T-cell (primary cell): ENCODE measurements around the gene G3BP2. TPM values are rescaled to one million over a fixed set of nuclear protein-coding genes. Genes with fewer than 3 reads are reported as not detected.
"Not testable (repeated sequence)": the region's sequence is repeated elsewhere in the genome, so short reads cannot be mapped to it uniquely, and the experiment has no call there.

Experiments used
- ATAC-seq, 4 experiments: fragments of 200-7000 bp in 3 of 4; fragments of 150-1000 bp in 1 of 4; cut with Tn5 transposase; replicated peaks in 1 of 4; 1 replicate in 3 of 4; 2 replicates in 1 of 4; pipeline ENCODE4 v1.10.0; 2021; ENCODE audit warnings: moderate library complexity in 3 of 4, mild to moderate bottlenecking in 2 of 4, moderate number of reproducible peaks in 1 of 4
- CTCF ChIA-PET, 2 donors: fragments of 300-600 bp; sonication (Branson Sonifier 250); formaldehyde crosslinking; loops; one replicate each; lab custom pipeline; 2022; ENCODE audit warnings: antibody characterized with exemption in 2 of 2; lab: Charles Lee
- POLR2A ChIA-PET, 2 donors: fragments of 300-600 bp; sonication (Branson Sonifier 250); formaldehyde crosslinking; loops; one replicate each; lab custom pipeline; 2022; ENCODE audit warnings: antibody characterized with exemption in 2 of 2; lab: Charles Lee
- DNase-seq, 35 experiments: peaks; one replicate each; pipeline versions ENCODE4 v3.0.0 to v3.0.0-alpha.2; 2013 to 2023
- H3K27ac ChIP-seq: one replicate; pipeline ENCODE4 v1.5.1; 2013; ENCODE audit warnings: low read length
- H3K27me3 ChIP-seq, 2 experiments: replicated peaks in 1 of 2; 1 replicate in 1 of 2; 2 replicates in 1 of 2; pipeline versions ENCODE4 v1.6.1 to v1.7.0; 2013; ENCODE audit warnings: low read length in 1 of 2, mixed read lengths in 1 of 2; ENCODE audit not compliant: control insufficient read depth in 2 of 2, insufficient read depth in 2 of 2; ENCODE audit errors: extremely low read depth in 1 of 2
- H3K36me3 ChIP-seq, 2 donors: 1 replicate in 1 of 2; 2 replicates in 1 of 2; pipeline versions ENCODE4 v1.6.1 to v1.7.0; 2013; ENCODE audit warnings: low read length in 1 of 2; ENCODE audit not compliant: control insufficient read depth in 2 of 2, insufficient read depth in 1 of 2; ENCODE audit errors: extremely low read depth in 1 of 2
- H3K4me1 ChIP-seq, 2 experiments: 1 replicate in 1 of 2; 2 replicates in 1 of 2; pipeline versions ENCODE4 v1.6.1 to v1.7.0; 2013; ENCODE audit warnings: low read length in 2 of 2, mixed read lengths in 1 of 2; ENCODE audit not compliant: insufficient read depth in 2 of 2, control insufficient read depth in 1 of 2; ENCODE audit errors: extremely low read depth in 1 of 2
- H3K4me3 ChIP-seq, 2 donors: 1 replicate in 1 of 2; 2 replicates in 1 of 2; pipeline versions ENCODE4 v1.5.1 to v1.7.0; 2013; ENCODE audit warnings: mild to moderate bottlenecking in 2 of 2, low read length in 1 of 2, moderate library complexity in 1 of 2; ENCODE audit not compliant: control insufficient read depth in 1 of 2; ENCODE audit errors: extremely low read depth in 1 of 2
- H3K9me3 ChIP-seq: 2 replicates; pipeline ENCODE4 v1.7.0; 2013
- H3K27ac Mint-ChIP-seq, 2 donors: one replicate each; pipeline ENCODE4 v1.8.0; 2020 to 2021; ENCODE audit warnings: mild to moderate bottlenecking in 2 of 2, mixed read lengths in 2 of 2
- H3K27me3 Mint-ChIP-seq, 2 donors: one replicate each; pipeline ENCODE4 v1.8.0; 2021 to 2022; ENCODE audit warnings: mixed read lengths in 2 of 2
- H3K36me3 Mint-ChIP-seq: one replicate; pipeline ENCODE4 v1.8.0; 2021; ENCODE audit warnings: mixed read lengths
- H3K4me1 Mint-ChIP-seq, 3 donors: one replicate each; pipeline ENCODE4 v1.8.0; 2020 to 2022; ENCODE audit warnings: mixed read lengths in 3 of 3, mild to moderate bottlenecking in 1 of 3
- H3K4me3 Mint-ChIP-seq, 3 donors: one replicate each; pipeline ENCODE4 v1.8.0; 2020 to 2022; ENCODE audit warnings: mild to moderate bottlenecking in 3 of 3, mixed read lengths in 3 of 3, moderate library complexity in 3 of 3
- H3K9me3 Mint-ChIP-seq, 3 donors: one replicate each; pipeline ENCODE4 v1.8.0; 2020 to 2022; ENCODE audit warnings: mixed read lengths in 3 of 3
- WGBS: methylation state at CpG from one replicate; pipeline ENCODE4 v1.1.5; 2013; ENCODE audit warnings: missing lambda C conversion rate; ENCODE audit not compliant: insufficient coverage; 5-methylcytosine and 5-hydroxymethylcytosine counted together
- total RNA-seq, 35 experiments: library from RNA in 6 of 35; stranded (reverse) in 6 of 35; fragments of 120-200 nt in 1 of 35; gene quantifications; one replicate each; pipeline versions ENCODE4 v1.2.1 to v1.2.4 and lab custom pipeline; 2013 to 2026

Gene G3BP2
- total RNA-seq, 5 donors from 2014 or later (not counting 1 experiment from before 2014, with no cell fraction given) = 135 to 316 (median 141) TPM

GRCh38 chr4:75664604-75665003 is 8.6 kb downstream of the G3BP2 start:
- not testable (repeated sequence) for H3K27me3 Mint-ChIP-seq, H3K27me3 ChIP-seq, H3K9me3 Mint-ChIP-seq, H3K4me3 ChIP-seq, H3K27ac ChIP-seq, H3K9me3 ChIP-seq, ATAC-seq, H3K27ac Mint-ChIP-seq, DNase-seq
- Histone ChIP-seq H3K4me1 (peaks cover 24 to 32% of the 10 kb centered on the region in 2 experiments), H3K36me3 (peaks cover 0 to 20% of the 10 kb centered on the region in 2 donors)
- H3K4me1 Mint-ChIP-seq = peaks cover 79 to 86% (median 83%) of the 10 kb centered on the region in 3 donors
- ChIA-PET CTCF (interaction anchor here in 1 of 2 donors (2.2 kb wide), 1 partner anchor 9 kb away, joined by 11 read pairs; no protein-coding TSS in a partner anchor), POLR2A (interaction anchor here in 1 of 2 donors (1.2 to 1.4 kb wide), 3 partner anchors 9 to 10 kb away, joined by 4 to 6 read pairs (median 6); partner anchors contain the start of gene G3BP2)
- H3K36me3 Mint-ChIP-seq = peaks cover 24% of the 10 kb centered on the region
- WGBS = 100% methylated on average over 1 of the region's 3 CpGs
- peak overlapping the region in 1 of 3 donors; percentile 100 for H3K4me3 Mint-ChIP-seq

- no peaks in the 10 kb centered on the region for H3K27me3 ChIP-seq
- H3K4me3 Mint-ChIP-seq = no peak overlapping the region
- no peaks in the 10 kb centered on the region for H3K27me3 Mint-ChIP-seq
- peaks cover 79 to 84% (median 79%) of the 10 kb centered on the region in 3 donors for H3K4me1 Mint-ChIP-seq
- DNase-seq (no peak), ATAC-seq (no peak)
- ChIA-PET POLR2A (no interaction called here), CTCF (no interaction called here)
- peaks cover 37% of the 10 kb centered on the region for H3K36me3 Mint-ChIP-seq
- H3K36me3 ChIP-seq = peaks cover 0 to 31% of the 10 kb centered on the region in 2 donors
- no peaks in the 10 kb centered on the region for H3K9me3 Mint-ChIP-seq
- H3K27ac ChIP-seq = no peak overlapping the region
- peaks cover 10 to 30% of the 10 kb centered on the region in 2 experiments for H3K4me1 ChIP-seq
- no peak overlapping the region for H3K27ac Mint-ChIP-seq
- H3K4me3 ChIP-seq = no peak overlapping the region
- WGBS = 100% methylated on average over 1 of the region's 2 CpGs
- no peaks in the 10 kb centered on the region for H3K9me3 ChIP-seq
Measured at GRCh38 chr4:75662626-75663025, 10.6 kb downstream of the G3BP2 start.

GRCh38 chr4:75660491-75660890 is 12.7 kb downstream of the G3BP2 start:
- POLR2A ChIA-PET = interaction anchor here (0.6 to 2.4 kb wide), 6 partner anchors 8 to 72 kb away, joined by 3 to 9 read pairs (median 5); no protein-coding TSS in a partner anchor
- peaks cover 23 to 27% of the 10 kb centered on the region in 2 experiments for H3K4me1 ChIP-seq
- no peaks in the 10 kb centered on the region for H3K27me3 Mint-ChIP-seq
- no peak overlapping the region for H3K4me3 Mint-ChIP-seq
- H3K36me3 Mint-ChIP-seq = peaks cover 45% of the 10 kb centered on the region
- CTCF ChIA-PET = no interaction called here
- no peaks in the 10 kb centered on the region for H3K9me3 Mint-ChIP-seq
- DNase-seq = no peak
- H3K27ac Mint-ChIP-seq = no peak overlapping the region
- H3K27me3 ChIP-seq = no peaks in the 10 kb centered on the region
- H3K36me3 ChIP-seq = peaks cover 0 to 45% of the 10 kb centered on the region in 2 donors
- no peak overlapping the region for H3K27ac ChIP-seq
- peaks cover 79 to 83% (median 79%) of the 10 kb centered on the region in 3 donors for H3K4me1 Mint-ChIP-seq
- no CpG with 5 or more reads among the region's 2 CpGs for WGBS
- no peaks in the 10 kb centered on the region for H3K9me3 ChIP-seq
- no peak for ATAC-seq
- H3K4me3 ChIP-seq = no peak overlapping the region

GRCh38 chr4:75659512-75660031 is 13.6 kb downstream of the G3BP2 start:
- Histone ChIP-seq H3K4me3 (no peak overlapping the region), H3K4me1 (peaks cover 21 to 32% of the 10 kb centered on the region in 2 experiments), H3K9me3 (no peaks in the 10 kb centered on the region), H3K27me3 (no peaks in the 10 kb centered on the region), H3K36me3 (peaks cover 0 to 54% of the 10 kb centered on the region in 2 donors), H3K27ac (no peak overlapping the region)
- H3K27ac Mint-ChIP-seq = no peak overlapping the region
- POLR2A ChIA-PET = interaction anchor here (0.5 to 2.4 kb wide), 9 partner anchors 9 to 73 kb away, joined by 3 to 9 read pairs (median 5); partner anchors contain the start of gene USO1 (in 1 of the 2)
- H3K9me3 Mint-ChIP-seq = no peaks in the 10 kb centered on the region
- ATAC-seq = no peak
- no CpG with 5 or more reads among the region's 1 CpG for whole genome bisulfite sequencing
- CTCF ChIA-PET = interaction anchor here (0.6 to 1.0 kb wide), 3 partner anchors 11 to 168 kb away, joined by 3 read pairs; partner anchors contain the start of gene USO1 (in 1 of the 2)
- H3K27me3 Mint-ChIP-seq = no peaks in the 10 kb centered on the region
- H3K36me3 Mint-ChIP-seq = peaks cover 50% of the 10 kb centered on the region
- H3K4me1 Mint-ChIP-seq = peaks cover 79 to 84% (median 79%) of the 10 kb centered on the region in 3 donors
- no peak for DNase-seq
- no peak overlapping the region for H3K4me3 Mint-ChIP-seq

- Mint-ChIP-seq H3K4me1 (peaks cover 80 to 86% (median 85%) of the 10 kb centered on the region in 3 donors), H3K27me3 (no peaks in the 10 kb centered on the region), H3K27ac (no peak overlapping the region), H3K4me3 (peak overlapping the region in 1 of 3 donors; percentile 4), H3K36me3 (peaks cover 55% of the 10 kb centered on the region), H3K9me3 (no peaks in the 10 kb centered on the region)
- H3K9me3 ChIP-seq = no peaks in the 10 kb centered on the region
- H3K27ac ChIP-seq = no peak overlapping the region
- H3K4me3 ChIP-seq = no peak overlapping the region
- peaks cover 16 to 37% of the 10 kb centered on the region in 2 experiments for H3K4me1 ChIP-seq
- ChIA-PET CTCF (interaction anchor here (1.0 kb wide), 2 partner anchors 12 to 66 kb away, joined by 3 read pairs; partner anchors contain the start of gene USO1 (in 1 of the 2)), POLR2A (interaction anchor here (0.5 to 2.4 kb wide), 5 partner anchors 10 to 65 kb away, joined by 3 to 8 read pairs (median 4); partner anchors contain the start of gene USO1 (in 1 of the 2))
- 100% methylated on average over 2 of the region's 4 CpGs for WGBS
- H3K27me3 ChIP-seq = no peaks in the 10 kb centered on the region
- ATAC-seq = no peak
- H3K36me3 ChIP-seq = peaks cover 0 to 61% of the 10 kb centered on the region in 2 donors
- DNase-seq = no peak
Measured at GRCh38 chr4:75658876-75659275, 14.3 kb downstream of the G3BP2 start.

GRCh38 chr4:75655562-75655961 is 17.6 kb downstream of the G3BP2 start:
- Mint-ChIP-seq H3K27me3 (no peaks in the 10 kb centered on the region), H3K4me1 (peaks cover 64 to 79% (median 65%) of the 10 kb centered on the region in 3 donors), H3K36me3 (peaks cover 46% of the 10 kb centered on the region), H3K9me3 (no peaks in the 10 kb centered on the region), H3K27ac (peak overlapping the region; percentile 72 to 79), H3K4me3 (peak overlapping the region in 2 of 3 donors; percentile 8 to 13)
- Histone ChIP-seq H3K9me3 (no peaks in the 10 kb centered on the region), H3K27ac (peak overlapping the region; percentile 79), H3K4me1 (peaks cover 5 to 39% of the 10 kb centered on the region in 2 experiments), H3K36me3 (peaks cover 0 to 64% of the 10 kb centered on the region in 2 donors), H3K4me3 (no peak overlapping the region), H3K27me3 (no peaks in the 10 kb centered on the region)
- no CpG with 5 or more reads among the region's 2 CpGs for WGBS
- peak; percentile 74 to 86 (median 76) for ATAC-seq
- DNase-seq = peak in 8 of 35 experiments; percentile 23 to 71 (median 37)
- ChIA-PET POLR2A (interaction anchor here (0.6 to 2.5 kb wide), 14 partner anchors 9 to 1339 kb away, joined by 3 to 13 read pairs (median 6); partner anchors contain the start of genes G3BP2 (in 1 of the 2) and USO1 (in 1 of the 2)), CTCF (interaction anchor here (0.6 to 4.2 kb wide), 8 partner anchors 8 to 69 kb away, joined by 3 to 26 read pairs (median 6); partner anchors contain the start of gene USO1 (in 2 of the 2))
